Smooth muscle cell (in vitro differentiated cells): Measurements from ENCODE around the gene TMED1. TPM values are rescaled to one million over a fixed set of nuclear protein-coding genes. Genes with fewer than 3 reads are reported as not detected.
A peak's percentile ranks its signal among the peaks of the same experiment; 100 is the strongest.

Experiments
- DNase-seq: peaks from one replicate; lab custom pipeline; 2025; ENCODE audit not compliant: unreplicated experiment; lab: John Stamatoyannopoulos, UW
- H2AFZ ChIP-seq: fragments of 200-600 bp; sonication (generic); 2 replicates; pipeline ENCODE4 v1.6.0; 2016; ENCODE audit warnings: antibody characterized with exemption, low read depth, mild to moderate bottlenecking
- H3F3A ChIP-seq: fragments of 200-600 bp; sonication (generic); 2 replicates; pipeline ENCODE4 v1.6.0; 2017; ENCODE audit warnings: antibody characterized with exemption, low read depth
- H3K27ac ChIP-seq: fragments of 200-600 bp; sonication (generic); 2 replicates; pipeline ENCODE4 v1.5.1; 2016; ENCODE audit warnings: low read depth, mild to moderate bottlenecking
- H3K27me3 ChIP-seq: fragments of 200-600 bp; sonication (generic); 2 replicates; pipeline ENCODE4 v1.6.1; 2016; ENCODE audit warnings: low read depth, mild to moderate bottlenecking
- H3K36me3 ChIP-seq: fragments of 200-600 bp; sonication (generic); 2 replicates; pipeline ENCODE4 v1.5.1; 2016; ENCODE audit warnings: low read depth
- H3K4me1 ChIP-seq: fragments of 200-600 bp; sonication (generic); 2 replicates; pipeline ENCODE4 v1.5.1; 2016; ENCODE audit warnings: low read depth
- H3K4me2 ChIP-seq: fragments of 200-600 bp; sonication (generic); 2 replicates; pipeline ENCODE4 v1.6.0; 2016; ENCODE audit warnings: mild to moderate bottlenecking
- H3K4me3 ChIP-seq: fragments of 200-600 bp; sonication (generic); 2 replicates; pipeline ENCODE4 v1.5.1; 2016; ENCODE audit warnings: mild to moderate bottlenecking
- H3K79me2 ChIP-seq: fragments of 200-600 bp; sonication (generic); 2 replicates; pipeline ENCODE4 v1.6.0; 2016; ENCODE audit warnings: low read depth, mild to moderate bottlenecking
- H3K9ac ChIP-seq: fragments of 200-600 bp; sonication (generic); 2 replicates; pipeline ENCODE4 v1.6.0; 2016; ENCODE audit warnings: low read depth
- H3K9me3 ChIP-seq: fragments of 200-600 bp; sonication (generic); replicated peaks from 2 replicates; pipeline ENCODE4 v1.5.1; 2016; ENCODE audit warnings: low read depth
- H4K20me1 ChIP-seq: fragments of 200-600 bp; sonication (generic); 2 replicates; pipeline ENCODE4 v1.6.0; 2016; ENCODE audit warnings: low read depth
- WGBS: methylation state at CpG from one replicate; pipeline ENCODE4 v1.1.7; 2016; ENCODE audit warnings: low lambda C conversion rate; 5-methylcytosine and 5-hydroxymethylcytosine counted together
- polyA plus RNA-seq: library from polyadenylated mRNA; unstranded; fragments of >200 nt; fragmentation: Nextera tagmentation; extraction: Ambion mirVana; gene quantifications from 2 replicates; pipeline ENCODE4 v1.2.1, GENCODE V29; 2016
- total RNA-seq: library from RNA; depleted of rRNA; stranded (reverse); fragments of >200 nt; gene quantifications from 2 replicates; pipeline ENCODE4 v1.2.3, GENCODE V29; 2014
- TF ChIP-seq, protein P1 (sequence below): fragments of 200-600 bp; sonication (generic); IDR thresholded peaks from 2 replicates; pipeline ENCODE4 v1.5.1; 2017; ENCODE audit warnings: borderline replicate concordance, mild to moderate bottlenecking, antibody characterized with exemption; ENCODE audit not compliant: insufficient read depth, poor library complexity, severe bottlenecking

Gene TMED1
- total and polyA plus RNA-seq, 2 experiments from 2014 or later = 30.7 to 107 TPM

DNA sequence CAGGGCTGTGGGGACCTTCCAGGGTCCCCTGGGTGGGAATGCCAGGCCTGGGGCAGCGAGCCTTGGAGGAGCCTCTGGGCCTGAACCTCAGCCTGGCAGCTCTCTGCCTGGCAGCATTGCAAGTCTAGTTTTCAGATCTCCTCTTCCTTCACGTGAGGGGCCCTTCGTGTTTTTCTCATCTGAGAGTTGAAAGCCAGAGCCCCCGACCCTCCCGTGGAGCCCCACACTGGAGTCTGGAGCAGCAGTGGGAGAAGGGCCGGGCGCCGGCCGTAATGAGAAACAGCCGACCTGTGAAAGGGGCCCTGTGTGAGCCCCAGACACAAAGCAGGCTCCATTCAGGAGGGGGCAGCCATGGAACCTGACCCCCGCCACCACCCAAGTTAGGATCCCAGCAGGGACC lies 19.3 kb downstream of the TMED1 start:
- TF ChIP-seq, protein P1, sequence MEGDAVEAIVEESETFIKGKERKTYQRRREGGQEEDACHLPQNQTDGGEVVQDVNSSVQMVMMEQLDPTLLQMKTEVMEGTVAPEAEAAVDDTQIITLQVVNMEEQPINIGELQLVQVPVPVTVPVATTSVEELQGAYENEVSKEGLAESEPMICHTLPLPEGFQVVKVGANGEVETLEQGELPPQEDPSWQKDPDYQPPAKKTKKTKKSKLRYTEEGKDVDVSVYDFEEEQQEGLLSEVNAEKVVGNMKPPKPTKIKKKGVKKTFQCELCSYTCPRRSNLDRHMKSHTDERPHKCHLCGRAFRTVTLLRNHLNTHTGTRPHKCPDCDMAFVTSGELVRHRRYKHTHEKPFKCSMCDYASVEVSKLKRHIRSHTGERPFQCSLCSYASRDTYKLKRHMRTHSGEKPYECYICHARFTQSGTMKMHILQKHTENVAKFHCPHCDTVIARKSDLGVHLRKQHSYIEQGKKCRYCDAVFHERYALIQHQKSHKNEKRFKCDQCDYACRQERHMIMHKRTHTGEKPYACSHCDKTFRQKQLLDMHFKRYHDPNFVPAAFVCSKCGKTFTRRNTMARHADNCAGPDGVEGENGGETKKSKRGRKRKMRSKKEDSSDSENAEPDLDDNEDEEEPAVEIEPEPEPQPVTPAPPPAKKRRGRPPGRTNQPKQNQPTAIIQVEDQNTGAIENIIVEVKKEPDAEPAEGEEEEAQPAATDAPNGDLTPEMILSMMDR = no peak
- no peaks in the 10 kb centered on the region for H3K36me3 ChIP-seq
- H3F3A ChIP-seq = peaks cover 26% of the 10 kb centered on the region
- H4K20me1 ChIP-seq = peaks cover 15% of the 10 kb centered on the region
- H3K4me2 ChIP-seq = peak overlapping the region; percentile 87
- WGBS = 40% methylated on average over 11 of the region's 11 CpGs
- peak overlapping the region; percentile 99 for H3K27ac ChIP-seq
- H3K4me1 ChIP-seq = peaks cover 3% of the 10 kb centered on the region
- H3K79me2 ChIP-seq = peaks cover 28% of the 10 kb centered on the region
- H3K27me3 ChIP-seq = no peaks in the 10 kb centered on the region
- H2AFZ ChIP-seq = no peak overlapping the region
- DNase-seq = no peak
- H3K9ac ChIP-seq = peak overlapping the region; percentile 98
- no peaks in the 10 kb centered on the region for H3K9me3 ChIP-seq
- H3K4me3 ChIP-seq = peak overlapping the region; percentile 49

DNA sequence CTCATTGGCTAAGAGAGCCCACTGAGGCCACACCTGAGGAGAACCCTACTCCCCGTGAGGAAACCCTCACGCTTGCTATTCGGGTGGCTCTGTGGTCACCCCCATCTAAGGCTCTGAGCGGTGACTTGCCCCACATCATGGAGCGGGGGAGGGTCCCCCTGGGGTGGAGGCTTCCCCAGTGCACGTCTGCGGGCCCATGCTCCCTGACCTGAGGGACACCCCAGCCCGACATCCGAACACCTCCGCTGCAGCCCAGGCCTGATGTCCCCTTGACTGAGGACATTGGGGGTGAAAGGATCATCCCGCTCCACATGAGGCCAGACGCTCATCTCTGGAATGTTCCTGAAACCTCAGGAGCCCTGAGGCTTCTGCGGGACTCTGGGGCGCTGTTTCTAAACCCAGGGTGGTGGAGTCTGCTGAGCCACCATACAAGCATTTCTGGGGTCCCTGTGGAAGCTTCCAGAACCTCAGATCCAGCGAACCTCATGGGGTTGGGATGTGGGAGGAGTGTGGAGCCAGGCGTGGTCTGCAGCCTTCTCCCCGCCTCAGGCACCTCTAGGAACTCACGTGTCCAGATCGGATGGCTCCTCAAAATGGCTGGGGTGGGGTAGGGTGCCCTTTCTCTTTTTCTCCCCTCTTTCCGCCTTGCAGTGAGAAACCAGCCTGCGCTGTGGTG lies 19.9 kb downstream of the TMED1 start:
- Histone ChIP-seq H3K36me3 (no peaks in the 10 kb centered on the region), H3K79me2 (peaks cover 28% of the 10 kb centered on the region), H3K9me3 (no peaks in the 10 kb centered on the region), H3K4me1 (peaks cover 3% of the 10 kb centered on the region), H3K4me2 (peak overlapping the region; percentile 87), H4K20me1 (peaks cover 15% of the 10 kb centered on the region), H3K4me3 (peak overlapping the region; percentile 49), H3F3A (peaks cover 26% of the 10 kb centered on the region), H3K27ac (peak overlapping the region; percentile 99), H2AFZ (no peak overlapping the region), H3K9ac (peak overlapping the region; percentile 98), H3K27me3 (no peaks in the 10 kb centered on the region)
- DNase-seq = no peak
- TF ChIP-seq, protein P1 = no peak
- 71% methylated on average over 21 of the region's 21 CpGs for WGBS

DNA sequence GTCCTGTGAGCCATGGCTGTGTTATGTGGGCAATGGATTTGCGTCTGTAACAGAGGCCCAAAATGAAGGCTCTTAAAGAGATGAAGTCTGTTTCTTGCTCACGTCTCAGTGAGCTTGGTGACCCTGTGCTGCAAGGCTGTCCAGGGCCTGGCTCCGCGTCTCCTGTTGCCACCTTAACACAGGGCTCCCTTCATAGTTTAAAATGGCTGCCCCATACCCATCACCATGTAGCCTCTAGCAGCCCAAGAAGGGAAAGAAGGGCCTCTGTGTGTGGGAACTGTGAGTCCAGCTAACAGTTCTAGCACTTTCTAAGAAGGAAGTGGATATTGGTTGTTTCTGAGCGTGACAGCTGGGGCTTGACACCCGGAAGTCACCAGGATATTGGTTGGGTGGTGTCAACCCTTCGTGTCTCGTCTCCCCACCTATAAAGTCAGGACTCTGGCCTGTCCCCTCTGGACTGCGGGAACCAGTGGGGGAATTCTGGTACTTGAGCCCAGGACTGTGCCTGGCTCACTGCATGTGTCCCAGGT lies 20.9 kb downstream of the TMED1 start:
- Histone ChIP-seq H3K9ac (no peak overlapping the region), H3K9me3 (no peaks in the 10 kb centered on the region), H3K4me1 (peaks cover 3% of the 10 kb centered on the region), H3K4me3 (no peak overlapping the region), H4K20me1 (peaks cover 15% of the 10 kb centered on the region), H2AFZ (no peak overlapping the region), H3K27me3 (no peaks in the 10 kb centered on the region), H3K27ac (peak overlapping the region; percentile 99), H3K79me2 (peaks cover 28% of the 10 kb centered on the region), H3K4me2 (peak overlapping the region; percentile 87), H3F3A (peaks cover 26% of the 10 kb centered on the region), H3K36me3 (no peaks in the 10 kb centered on the region)
- WGBS = 96% methylated on average over 9 of the region's 9 CpGs
- DNase-seq = no peak
- TF ChIP-seq, protein P1 = no peak
